ENCODE data around the gene EYA3. TPM values are rescaled to one million over a fixed set of nuclear protein-coding genes. Genes with fewer than 3 reads are reported as not detected.

The EYA3 gene
- polyA plus RNA-seq, 10 donors = 13.1 to 23.1 (median 17.5) TPM

- DNase-seq = no peak
Measured at GRCh38 chr1:28074892-28075511, 13.4 kb downstream of the EYA3 start.

GRCh38 chr1:28073867-28074266, 14.5 kb downstream of the EYA3 start:
- DNase-seq = no peak

- no peak for DNase-seq
Measured at GRCh38 chr1:28071813-28072212, 16.6 kb downstream of the EYA3 start.

- DNase-seq = no peak
Measured at GRCh38 chr1:28070725-28071593, 17.5 kb downstream of the EYA3 start.

- DNase-seq = no peak
Measured at GRCh38 chr1:28067523-28068090, 20.8 kb downstream of the EYA3 start.

GRCh38 chr1:28066393-28067154, 21.8 kb downstream of the EYA3 start:
- no peak for DNase-seq

- DNase-seq = peak; percentile 7 to 38 (median 37)
Measured at GRCh38 chr1:28064064-28064463, 24.3 kb downstream of the EYA3 start.

- no peak for DNase-seq
Measured at GRCh38 chr1:28062806-28063205, 25.6 kb downstream of the EYA3 start.

- no peak for DNase-seq
Measured at GRCh38 chr1:28058971-28059878, 29.2 kb downstream of the EYA3 start.

- no peak for DNase-seq
Measured at GRCh38 chr1:28058168-28058567, 30.2 kb downstream of the EYA3 start.

GRCh38 chr1:28056129-28056925, 32.1 kb downstream of the EYA3 start:
- DNase-seq = no peak

- DNase-seq = no peak
Measured at GRCh38 chr1:28050776-28051175, 37.6 kb downstream of the EYA3 start.

- DNase-seq = no peak
Measured at GRCh38 chr1:28046716-28047115, 41.7 kb downstream of the EYA3 start.

- no peak for DNase-seq
Measured at GRCh38 chr1:28045777-28046176, 42.6 kb downstream of the EYA3 start.

- DNase-seq = no peak
Measured at GRCh38 chr1:28044399-28044798, 44.0 kb downstream of the EYA3 start.

GRCh38 chr1:28039341-28039740, 49.1 kb downstream of the EYA3 start:
- no peak for DNase-seq

GRCh38 chr1:28037946-28038345, 50.5 kb downstream of the EYA3 start:
- DNase-seq = no peak

- no peak for DNase-seq
Measured at GRCh38 chr1:28037206-28037605, 51.2 kb downstream of the EYA3 start.

GRCh38 chr1:28036431-28036830, 52.0 kb downstream of the EYA3 start:
- DNase-seq = no peak

GRCh38 chr1:28035420-28035819, 53.0 kb downstream of the EYA3 start:
- no peak for DNase-seq

Data from muscle of back (tissue), 11 donors.